Measurements from ENCODE around the gene SLC39A2. TPM values are rescaled to one million over a fixed set of nuclear protein-coding genes. Genes with fewer than 3 reads are reported as not detected.
"Not testable (repeated sequence)": the region's sequence is repeated elsewhere in the genome, so short reads cannot be mapped to it uniquely, and the experiment has no call there.

The SLC39A2 gene
- total RNA-seq, 1 donor from 2014 or later = 2.7 TPM

GRCh38 chr14:20999591-20999990 lies 498 bp downstream of the SLC39A2 start:
- no peaks in the 10 kb centered on the region for H3K27me3 Mint-ChIP-seq (ENCODE audit: low read depth)
- H3K36me3 Mint-ChIP-seq = peaks cover 16% of the 10 kb centered on the region
- peak overlapping the region; percentile 95 for H3K27ac Mint-ChIP-seq
- peak overlapping the region; percentile 61 for H3K4me3 Mint-ChIP-seq
- TF ChIP-seq CTCF (IDR thresholded peaks at IDR 0.05; ENCODE audit: unreplicated experiment) = no peak
- no peak for DNase-seq (ENCODE audit: low spot score in 2 of 2, unreplicated experiment in 2 of 2)
- H3K4me1 Mint-ChIP-seq = peaks cover 74% of the 10 kb centered on the region
- H3K9me3 Mint-ChIP-seq = no peaks in the 10 kb centered on the region

GRCh38 chr14:21001218-21001617 lies 2.1 kb downstream of the SLC39A2 start:
- Mint-ChIP-seq H3K9me3 (no peaks in the 10 kb centered on the region), H3K4me3 (no peak overlapping the region), H3K36me3 (no peaks in the 10 kb centered on the region), H3K27me3 (ENCODE audit: low read depth) (no peaks in the 10 kb centered on the region), H3K27ac (no peak overlapping the region), H3K4me1 (peaks cover 64% of the 10 kb centered on the region)
- no peak for DNase-seq (ENCODE audit: low spot score in 2 of 2, unreplicated experiment in 2 of 2)
- no peak for TF ChIP-seq CTCF (IDR thresholded peaks at IDR 0.05; ENCODE audit: unreplicated experiment)

GRCh38 chr14:21003788-21004346 lies 4.8 kb downstream of the SLC39A2 start:
- no peaks in the 10 kb centered on the region for H3K27me3 Mint-ChIP-seq (ENCODE audit: low read depth)
- no peak for TF ChIP-seq CTCF (IDR thresholded peaks at IDR 0.05; ENCODE audit: unreplicated experiment)
- H3K36me3 Mint-ChIP-seq = no peaks in the 10 kb centered on the region
- no peaks in the 10 kb centered on the region for H3K9me3 Mint-ChIP-seq
- DNase-seq (ENCODE audit: low spot score in 2 of 2, unreplicated experiment in 2 of 2) = no peak
- peak overlapping the region; percentile 49 for H3K4me3 Mint-ChIP-seq
- H3K4me1 Mint-ChIP-seq = peaks cover 51% of the 10 kb centered on the region
- peak overlapping the region; percentile 91 for H3K27ac Mint-ChIP-seq

GRCh38 chr14:21009721-21010120 lies 10.6 kb downstream of the SLC39A2 start:
- H3K36me3 Mint-ChIP-seq; H3K27me3 Mint-ChIP-seq (ENCODE audit: low read depth); DNase-seq (ENCODE audit: low spot score in 2 of 2, unreplicated experiment in 2 of 2); H3K4me3 Mint-ChIP-seq; H3K9me3 Mint-ChIP-seq: not testable (repeated sequence)
- Mint-ChIP-seq H3K4me1 (peaks cover 34% of the 10 kb centered on the region), H3K27ac (peak overlapping the region; percentile 84)

- H3K9me3 Mint-ChIP-seq = no peaks in the 10 kb centered on the region
- no peaks in the 10 kb centered on the region for H3K27me3 Mint-ChIP-seq (ENCODE audit: low read depth)
- DNase-seq (ENCODE audit: low spot score in 2 of 2, unreplicated experiment in 2 of 2) = no peak
- peak overlapping the region; percentile 7 for H3K27ac Mint-ChIP-seq
- no peak for TF ChIP-seq CTCF (IDR thresholded peaks at IDR 0.05; ENCODE audit: unreplicated experiment)
- H3K4me3 Mint-ChIP-seq = no peak overlapping the region
- no peaks in the 10 kb centered on the region for H3K36me3 Mint-ChIP-seq
- H3K4me1 Mint-ChIP-seq = peaks cover 37% of the 10 kb centered on the region
These were observed 12.0 kb downstream of the SLC39A2 start for GRCh38 chr14:21011136-21011535.

- H3K27me3 Mint-ChIP-seq (ENCODE audit: low read depth) = no peaks in the 10 kb centered on the region
- peak; percentile 93 for TF ChIP-seq CTCF (IDR thresholded peaks at IDR 0.05; ENCODE audit: unreplicated experiment)
- no peaks in the 10 kb centered on the region for H3K9me3 Mint-ChIP-seq
- no peak overlapping the region for H3K4me3 Mint-ChIP-seq
- peak; percentile 72 to 91 for DNase-seq (ENCODE audit: low spot score in 2 of 2, unreplicated experiment in 2 of 2)
- no peak overlapping the region for H3K27ac Mint-ChIP-seq
- peaks cover 14% of the 10 kb centered on the region for H3K36me3 Mint-ChIP-seq
- peaks cover 20% of the 10 kb centered on the region for H3K4me1 Mint-ChIP-seq
These were observed 15.7 kb downstream of the SLC39A2 start for GRCh38 chr14:21014761-21015190.

Measured in mesothelial cell of epicardium (in vitro differentiated cells).